Measurements from ENCODE around the gene SEC31B. TPM values are rescaled to one million over a fixed set of nuclear protein-coding genes. Genes with fewer than 3 reads are reported as not detected.

SEC31B gene
- total RNA-seq, 1 donor from 2014 or later: 268 TPM

GRCh38 chr10:100505164-100505563 lies 14.5 kb downstream of the SEC31B start:
- intact Hi-C loops (cut with micrococcal nuclease): loop anchor here (5.0 kb wide), 1 partner anchor 218 kb away; the partner anchor contains the start of gene BLOC1S2

DNA sequence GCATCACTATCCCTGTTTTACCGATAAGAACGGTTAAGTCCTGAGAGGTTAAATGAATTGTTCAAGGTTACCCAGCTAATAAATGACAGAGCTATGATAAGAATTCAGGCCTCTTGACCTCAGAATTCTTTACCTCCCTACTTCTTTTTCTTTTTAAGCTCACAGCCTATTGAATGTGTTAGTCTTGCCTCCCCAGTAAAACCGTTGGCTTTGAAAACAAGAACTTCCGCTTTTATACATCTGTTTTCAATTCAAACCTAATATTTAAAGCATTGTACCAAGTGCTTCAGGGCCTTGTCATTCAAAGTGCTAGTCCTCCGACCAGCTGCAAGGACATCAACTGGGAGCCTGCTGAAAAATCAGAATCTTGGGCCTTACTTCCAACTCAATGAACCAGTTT lies 15.6 kb downstream of the SEC31B start:
- intact Hi-C loops (cut with micrococcal nuclease): no loop called here

DNA sequence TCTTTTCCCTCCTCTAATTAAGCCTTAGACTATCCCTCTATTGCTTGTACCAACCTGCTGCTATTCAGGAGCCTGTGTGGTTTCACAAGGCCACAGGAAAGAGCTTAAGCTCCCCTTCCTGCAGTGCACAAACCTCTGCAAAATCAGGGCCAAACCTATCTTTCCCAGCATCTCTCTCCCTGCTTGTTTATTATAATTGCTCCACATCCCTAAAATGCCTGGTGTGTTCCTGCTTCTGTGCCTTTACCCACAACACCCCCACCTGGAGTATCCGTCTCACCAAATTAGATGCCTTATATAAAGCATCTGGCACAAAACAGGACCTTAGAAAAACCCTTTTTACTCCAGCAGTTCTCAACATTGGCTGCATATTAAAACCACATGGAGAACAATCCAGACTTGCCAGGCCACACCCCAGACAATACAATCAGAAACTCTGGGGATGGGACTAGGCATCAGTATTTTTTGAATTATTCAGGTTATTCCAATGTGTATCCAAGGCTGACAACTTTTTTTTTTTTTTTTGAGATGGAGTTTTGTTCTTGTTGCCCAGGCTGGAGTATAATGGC lies 16.7 kb downstream of the SEC31B start:
- intact Hi-C loops (cut with micrococcal nuclease): no loop called here

GRCh38 chr10:100501423-100501822 lies 18.2 kb downstream of the SEC31B start:
- intact Hi-C loops (cut with micrococcal nuclease): no loop called here

- intact Hi-C loops (cut with micrococcal nuclease): loop anchor here (2.0 kb wide), 1 partner anchor 15 kb away; no protein-coding TSS in a partner anchor
Observed at GRCh38 chr10:100498059-100498458, 21.6 kb downstream of the SEC31B start.

GRCh38 chr10:100496567-100496966 lies 23.1 kb downstream of the SEC31B start:
- intact Hi-C loops (cut with micrococcal nuclease): no loop called here

DNA sequence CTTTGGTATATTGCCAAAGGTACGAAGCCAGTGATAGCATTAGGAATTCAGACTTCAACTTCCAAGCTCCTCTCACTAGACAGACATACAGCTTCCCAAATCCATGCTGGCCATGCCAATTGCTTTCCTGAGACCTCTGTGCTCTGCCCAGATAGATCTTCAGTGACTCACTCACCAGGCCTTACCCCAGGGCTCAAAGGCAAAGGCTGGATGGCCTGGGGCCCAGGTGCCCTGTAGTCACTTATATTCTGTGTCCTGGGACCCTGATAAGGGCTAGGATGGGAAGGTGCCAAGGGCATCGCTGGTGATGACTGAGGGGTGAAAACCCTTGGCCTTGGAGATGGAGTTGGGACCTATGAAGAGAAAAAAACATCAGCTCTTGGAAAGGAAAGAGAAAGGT lies 29.1 kb downstream of the SEC31B start:
- intact Hi-C loops (cut with micrococcal nuclease): no loop called here

DNA sequence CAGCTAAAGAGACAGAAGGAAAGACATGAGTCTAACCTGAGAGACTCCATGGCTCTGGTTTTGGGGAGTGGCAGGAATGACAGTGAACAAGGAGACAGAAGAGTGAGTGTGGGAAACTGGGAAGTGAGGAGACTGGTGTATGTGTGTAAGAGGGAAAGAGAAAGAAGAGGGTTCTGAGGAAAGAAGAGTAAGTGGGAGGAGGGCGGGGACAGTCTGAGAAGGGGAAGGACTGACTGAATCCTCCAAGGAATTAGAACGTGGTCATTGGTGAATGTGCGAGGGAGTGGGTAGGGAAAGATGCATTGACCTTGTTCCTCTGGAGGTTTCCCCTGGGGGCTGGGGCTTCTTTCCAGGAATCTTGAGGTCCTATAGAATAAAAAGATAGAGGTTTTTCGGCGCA lies 30.3 kb downstream of the SEC31B start:
- intact Hi-C loops (cut with micrococcal nuclease): no loop called here

- intact Hi-C loops (cut with micrococcal nuclease): no loop called here
Observed at GRCh38 chr10:100487529-100487928, 32.1 kb downstream of the SEC31B start.

- intact Hi-C loops (cut with micrococcal nuclease): no loop called here
Observed at GRCh38 chr10:100485801-100486495, 33.7 kb downstream of the SEC31B start.

- intact Hi-C loops (cut with micrococcal nuclease): no loop called here
Observed at GRCh38 chr10:100485366-100485765, 34.3 kb downstream of the SEC31B start.

- intact Hi-C loops (cut with micrococcal nuclease): loop anchor here (2.0 kb wide), 1 partner anchor 15 kb away; no protein-coding TSS in a partner anchor
Observed at GRCh38 chr10:100483876-100484666, 35.6 kb downstream of the SEC31B start.

- intact Hi-C loops (cut with micrococcal nuclease): loop anchor here (2.0 kb wide), 1 partner anchor 16 kb away; no protein-coding TSS in a partner anchor
Observed at GRCh38 chr10:100482834-100483185, 36.9 kb downstream of the SEC31B start.

GRCh38 chr10:100482181-100482833 lies 37.4 kb downstream of the SEC31B start:
- intact Hi-C loops (cut with micrococcal nuclease): loop anchor here (2.0 kb wide), 1 partner anchor 16 kb away; no protein-coding TSS in a partner anchor

GRCh38 chr10:100481462-100482081 lies 38.1 kb downstream of the SEC31B start:
- intact Hi-C loops (cut with micrococcal nuclease): loop anchor here (1.0 to 2.0 kb wide), 3 partner anchors 17 to 37 kb away; no protein-coding TSS in a partner anchor

DNA sequence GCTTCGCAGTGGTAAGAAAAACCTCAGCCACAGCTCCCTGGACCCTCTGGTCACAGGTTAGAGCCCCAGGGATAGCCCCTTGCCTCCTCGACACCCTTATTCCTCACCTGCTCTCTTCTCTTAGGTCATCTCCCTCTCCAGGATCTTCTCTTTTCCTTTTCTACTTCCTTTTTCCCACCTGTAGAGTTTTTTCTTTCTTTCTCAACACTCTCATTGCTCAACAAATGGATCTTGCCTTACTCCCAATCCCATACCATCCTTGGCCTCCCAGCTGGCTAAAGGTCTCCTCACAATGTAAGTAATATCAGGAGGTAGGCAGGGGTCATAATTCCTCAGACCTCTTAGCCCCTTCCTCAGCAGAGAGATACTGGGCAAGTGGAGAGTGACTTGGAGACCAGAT lies 39.7 kb downstream of the SEC31B start:
- intact Hi-C loops (cut with micrococcal nuclease): no loop called here

DNA sequence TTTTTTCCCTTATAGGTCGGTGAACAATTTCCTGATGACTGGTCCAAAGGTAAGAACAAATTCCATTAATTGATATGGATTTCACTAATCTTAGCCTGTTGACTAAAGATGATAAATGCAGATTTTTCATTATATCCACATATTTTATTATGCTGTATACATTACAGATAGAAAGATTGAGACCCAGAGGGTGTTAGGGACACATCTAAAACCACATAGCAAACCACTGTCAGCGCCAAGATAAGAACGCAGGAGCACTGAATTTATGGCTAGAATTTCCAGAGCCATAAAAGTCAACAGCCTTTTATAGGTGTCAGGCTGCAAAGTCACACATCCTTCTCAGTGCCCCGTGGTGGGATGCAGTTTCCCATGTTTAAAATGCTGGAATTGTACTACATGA lies 40.6 kb downstream of the SEC31B start:
- intact Hi-C loops (cut with micrococcal nuclease): no loop called here

DNA sequence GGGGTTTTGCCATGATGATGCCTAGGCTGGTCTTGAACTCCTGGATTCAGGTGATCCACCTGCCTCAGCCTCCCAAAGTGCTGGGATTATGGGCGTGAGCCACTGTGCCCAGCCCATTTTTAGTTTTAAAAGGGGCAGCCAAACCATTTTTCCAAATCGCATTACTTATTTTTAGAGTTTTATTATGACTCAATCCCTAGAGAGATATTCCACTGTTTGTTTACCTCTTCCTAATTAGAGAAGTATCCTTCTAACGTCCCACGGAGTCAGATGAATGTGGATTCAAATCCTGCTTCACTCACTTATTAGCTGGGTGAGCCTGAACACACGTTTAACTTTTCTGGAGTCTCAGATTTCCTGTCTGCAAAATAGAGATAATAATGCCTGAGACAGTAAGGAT lies 41.7 kb downstream of the SEC31B start:
- intact Hi-C loops (cut with micrococcal nuclease): no loop called here

DNA sequence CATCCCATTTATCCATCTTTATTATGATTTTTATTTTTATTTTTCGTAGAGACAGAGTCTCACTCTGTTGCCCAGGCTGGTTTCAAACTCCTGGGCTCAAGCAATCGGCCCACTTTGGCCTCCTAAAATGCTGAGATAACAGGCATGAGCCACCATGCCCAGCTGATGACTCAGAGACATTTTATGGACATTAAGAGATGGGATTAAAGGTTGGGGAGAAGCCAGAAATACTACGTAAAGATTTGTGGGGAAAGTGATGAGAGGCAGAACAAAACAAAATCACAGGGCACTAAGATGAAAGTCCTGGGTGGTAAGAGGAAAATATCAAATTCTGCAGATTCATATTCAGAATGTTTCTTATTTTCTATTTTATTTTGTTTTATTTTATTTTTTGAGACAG lies 49.3 kb downstream of the SEC31B start:
- intact Hi-C loops (cut with micrococcal nuclease): no loop called here

DNA sequence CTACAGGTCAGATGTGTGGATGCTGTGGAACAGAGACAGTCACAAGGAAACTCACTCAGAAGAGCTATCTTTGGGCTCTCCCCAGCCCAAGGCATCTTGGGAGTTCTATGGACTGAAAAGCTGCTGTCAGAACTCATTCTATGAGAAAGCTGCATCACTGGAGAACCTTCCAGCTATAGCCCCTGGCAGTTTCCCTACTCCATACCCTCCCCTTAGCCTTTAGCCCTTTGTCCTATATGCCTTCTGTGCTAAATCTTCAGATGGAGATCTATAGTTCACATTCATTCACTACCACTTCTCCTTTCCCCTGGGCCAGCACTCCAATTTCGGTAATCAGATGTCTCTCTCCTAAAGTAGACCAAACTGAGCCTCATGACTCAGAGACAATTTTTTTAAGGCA lies 49.9 kb downstream of the SEC31B start:
- intact Hi-C loops (cut with micrococcal nuclease): no loop called here

- intact Hi-C loops (cut with micrococcal nuclease): no loop called here
Observed at GRCh38 chr10:100468978-100469377, 50.7 kb downstream of the SEC31B start.

Data from T-helper 2 cell treated with Interferon-gamma antibody and Interleukin-4, amounts not matched to agents 100 ng/mL and 5 ng/mL, for 36 hours (primary cell).